Right kidney (tissue), 1 donor: ENCODE results near the gene LAMA5.

Source experiments
- DNase-seq: peaks from one replicate; pipeline ENCODE4 v3.0.0-alpha.2; 2016

The LAMA5 gene

DNA sequence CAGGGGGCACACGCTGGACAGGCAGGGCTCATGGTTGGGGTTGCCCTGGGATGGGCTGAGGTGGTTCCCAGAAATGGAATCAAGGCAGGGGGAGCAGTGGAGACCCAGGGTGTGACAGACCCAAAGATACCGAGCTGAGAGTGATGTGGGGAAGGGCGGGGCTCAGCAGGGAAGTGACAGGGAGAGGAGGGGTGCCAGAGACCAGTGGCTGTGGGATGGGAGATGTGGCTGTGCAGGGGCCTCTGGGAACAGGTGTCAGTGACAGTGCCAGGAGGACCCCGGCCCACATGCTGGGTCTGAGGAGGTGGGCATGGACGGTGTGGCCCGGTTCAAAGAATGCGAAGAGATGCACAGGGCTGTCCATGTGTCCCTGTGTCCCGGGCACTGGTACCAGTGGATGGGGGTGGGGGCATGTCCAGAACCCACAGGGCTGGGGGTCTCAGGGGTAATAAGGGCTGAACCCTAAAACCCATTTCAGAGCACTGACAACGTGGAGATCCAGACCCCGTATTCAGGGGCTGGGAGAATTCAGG lies 38.9 kb upstream of the LAMA5 start:
- no peak for DNase-seq

DNA sequence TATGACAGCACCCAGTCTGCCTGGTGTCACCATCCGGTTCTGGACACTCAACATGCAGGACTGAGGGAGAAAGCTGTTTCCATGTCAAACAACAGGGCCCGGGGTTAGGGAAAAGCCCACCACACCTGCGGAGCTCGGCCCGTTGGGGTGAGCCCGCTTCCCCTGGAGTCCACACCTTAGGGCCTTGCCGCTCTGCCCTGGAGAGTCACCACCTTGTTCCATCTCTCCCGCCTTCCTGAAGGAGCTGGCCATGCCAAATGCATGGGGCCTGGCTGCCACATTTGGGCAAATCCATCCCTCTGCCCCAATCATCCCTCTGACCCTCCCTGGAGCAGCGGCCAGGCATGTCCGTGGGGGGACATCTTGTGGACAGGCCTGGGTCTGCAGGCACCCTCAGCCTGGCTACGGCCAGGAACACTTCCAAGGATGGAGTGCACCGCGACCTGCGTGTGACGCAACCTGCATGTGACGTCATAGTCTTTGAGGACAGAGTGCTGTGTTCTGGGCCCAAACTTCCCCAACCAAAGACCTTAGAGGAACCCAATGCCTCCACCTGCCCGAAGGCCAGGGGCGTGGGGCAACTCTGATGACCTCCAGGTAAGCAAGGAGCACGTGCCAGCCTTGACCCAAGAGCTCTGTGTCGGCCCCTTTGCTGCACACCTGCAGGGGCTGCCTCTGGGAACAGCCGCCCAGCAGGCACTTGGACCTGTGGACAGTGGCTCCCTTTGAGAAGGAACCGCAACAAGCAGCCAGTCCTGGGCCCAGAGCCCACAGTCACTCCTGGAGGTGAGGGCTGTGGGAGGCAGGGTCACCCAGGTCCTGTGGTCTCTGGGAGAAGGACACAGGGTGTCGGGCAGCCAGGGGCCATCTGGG lies 38.2 kb upstream of the LAMA5 start:
- DNase-seq = no peak

DNA sequence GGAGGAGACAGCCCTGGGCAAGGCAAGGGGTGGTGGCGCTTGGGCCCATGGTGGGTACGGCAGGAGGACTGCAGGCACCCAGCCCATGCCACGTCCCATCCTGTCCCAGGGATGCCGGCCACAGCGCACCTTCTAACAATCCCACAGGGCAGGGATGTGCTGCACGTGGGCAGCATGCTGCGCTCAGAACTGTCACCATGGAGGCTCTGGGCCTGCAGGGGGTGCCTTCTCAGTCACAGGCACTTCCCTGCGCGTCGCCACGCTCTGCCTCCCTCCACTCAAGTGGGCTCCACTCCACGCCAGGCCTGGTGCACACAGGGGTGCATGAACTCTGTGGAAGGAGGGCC lies 37.6 kb upstream of the LAMA5 start:
- DNase-seq = no peak

DNA sequence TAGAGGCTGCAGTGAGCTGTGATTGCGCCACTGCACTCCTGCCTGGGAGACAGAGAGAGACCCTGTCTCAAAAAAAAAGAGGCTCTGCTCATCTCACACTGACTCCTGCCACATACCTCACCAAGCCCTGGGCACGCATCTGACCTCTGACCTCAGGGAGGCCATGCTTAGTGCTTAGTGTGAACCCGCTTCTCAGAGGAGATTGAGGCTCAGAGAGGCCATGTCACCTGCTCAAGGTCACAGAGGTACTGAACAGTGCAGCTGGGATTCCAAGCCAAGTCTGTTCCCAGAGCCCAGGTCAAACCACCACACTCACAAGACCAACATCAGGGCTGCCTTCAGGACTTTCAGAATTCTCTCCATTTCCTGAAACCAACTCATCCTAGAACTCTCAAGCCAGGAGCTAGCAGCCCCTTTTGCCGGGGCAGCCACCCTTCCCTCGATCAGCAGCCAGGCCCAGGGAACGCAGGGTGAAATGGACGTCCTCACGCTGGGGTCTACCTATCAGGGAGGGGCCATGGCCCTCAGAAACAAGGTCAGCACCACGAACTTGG lies 37.1 kb upstream of the LAMA5 start:
- no peak for DNase-seq

DNA sequence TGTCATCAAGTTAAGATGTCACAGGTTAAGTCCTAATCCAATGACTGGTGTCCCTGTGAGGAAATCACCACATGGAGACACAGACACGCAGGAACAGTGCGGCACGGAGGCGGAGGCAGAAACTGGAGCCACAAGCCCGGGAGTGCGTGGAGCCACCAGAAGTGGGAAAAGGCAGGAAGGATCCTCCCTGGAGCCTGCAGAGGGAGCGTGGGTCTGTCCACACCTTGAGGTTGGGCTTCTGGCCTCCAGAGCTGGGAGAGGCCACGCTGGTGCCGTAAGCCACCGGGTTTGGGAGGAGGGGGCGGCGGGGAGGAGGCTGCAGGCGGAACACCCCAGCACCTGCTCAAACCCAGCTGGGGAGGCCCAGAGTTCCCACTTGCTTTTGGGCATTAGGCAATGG lies 36.2 kb upstream of the LAMA5 start:
- DNase-seq = no peak

DNA sequence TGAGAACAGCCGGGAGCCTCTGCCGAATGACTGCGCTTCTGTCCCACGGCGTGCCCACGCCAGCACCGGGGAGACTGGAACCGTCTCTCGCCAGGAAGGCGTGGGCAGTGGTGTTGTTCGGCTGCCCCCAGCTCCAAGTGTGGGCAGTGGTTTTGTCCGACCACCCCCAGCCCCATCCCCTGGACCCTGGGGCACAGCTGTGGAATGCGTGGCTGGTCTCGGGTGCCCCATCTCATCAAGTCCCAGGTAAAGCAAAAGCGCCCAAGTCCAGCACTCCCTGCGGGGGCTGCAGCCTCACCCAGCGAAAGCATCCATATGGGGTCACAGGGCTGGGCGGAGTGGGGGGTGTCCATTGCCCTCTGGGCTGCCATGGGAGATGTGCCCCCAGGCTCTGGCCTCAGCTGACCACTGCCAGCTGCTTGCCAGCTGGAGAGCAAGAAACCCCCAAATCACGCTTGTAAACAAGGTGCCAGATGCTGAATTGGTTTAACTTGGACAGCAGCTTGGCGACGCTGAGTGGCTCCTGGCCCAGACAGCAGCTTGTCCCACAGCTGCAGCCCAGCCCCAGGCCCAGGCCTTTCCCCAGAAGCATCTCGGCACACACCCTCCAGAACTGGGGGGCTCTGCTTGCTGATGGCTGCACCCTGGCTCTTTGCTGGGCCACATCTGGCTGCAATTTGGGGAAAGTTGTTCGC lies 35.5 kb upstream of the LAMA5 start:
- no peak for DNase-seq

DNA sequence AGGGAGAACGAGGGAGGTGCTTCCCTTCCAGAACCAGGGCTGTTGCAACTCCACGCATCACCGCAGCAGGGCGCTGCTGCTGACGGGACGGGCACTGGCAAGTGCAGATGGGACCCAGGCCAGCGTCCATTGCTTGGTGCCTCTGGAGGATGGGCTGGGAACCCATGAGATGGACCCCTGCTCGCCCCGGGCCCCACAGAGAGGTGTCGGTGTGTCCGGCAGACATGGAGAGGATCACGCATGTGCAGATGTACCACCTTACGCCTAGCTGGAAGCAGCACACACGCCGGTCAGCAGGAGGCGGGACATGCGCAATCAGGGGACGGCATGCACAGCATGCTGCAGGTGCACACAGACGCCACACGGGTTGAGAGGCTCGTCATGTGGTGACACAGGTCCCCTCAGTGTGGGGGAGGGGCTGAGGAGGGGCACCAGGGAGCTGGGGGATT lies 34.2 kb upstream of the LAMA5 start:
- DNase-seq = no peak

DNA sequence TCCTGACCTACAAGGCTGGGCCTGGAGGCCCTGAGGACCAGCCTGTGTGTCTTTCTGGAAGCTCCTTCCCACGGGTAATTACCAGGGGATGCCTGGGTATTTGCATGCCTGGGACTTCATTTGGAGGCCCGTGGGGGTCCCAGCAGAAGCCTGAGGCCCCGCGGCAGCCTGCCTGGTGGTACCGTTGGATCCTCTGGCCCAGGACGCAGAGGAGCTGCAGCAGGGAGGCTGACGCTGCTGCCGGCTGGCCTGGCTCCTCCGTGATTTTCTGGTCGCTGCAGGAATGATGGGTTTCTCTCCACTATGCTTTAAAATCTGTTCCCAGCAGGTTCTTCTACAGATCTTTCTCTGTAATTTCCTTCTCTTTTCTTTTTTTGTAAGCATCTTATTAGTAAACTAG lies 33.4 kb upstream of the LAMA5 start:
- DNase-seq = no peak

DNA sequence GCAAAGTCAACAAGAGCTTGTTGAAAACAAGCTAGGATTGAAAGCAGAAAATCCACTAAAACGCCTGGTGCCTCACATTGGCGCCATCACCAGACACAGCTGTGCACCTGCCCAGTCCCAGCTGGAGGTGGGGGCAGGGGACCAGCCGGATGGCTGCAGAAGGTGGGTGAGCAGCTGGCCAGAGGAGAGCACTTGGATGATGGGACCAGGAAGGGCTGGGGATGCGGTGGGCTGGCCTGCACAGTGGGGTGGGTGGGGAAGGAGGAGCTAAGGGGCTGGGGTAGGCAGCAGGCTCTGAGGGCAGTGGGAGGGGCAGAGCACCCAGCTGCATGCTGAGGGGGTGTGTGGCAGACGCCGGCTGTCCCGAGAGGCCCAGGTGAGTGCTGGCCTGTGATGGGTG lies 32.9 kb upstream of the LAMA5 start:
- DNase-seq = no peak

DNA sequence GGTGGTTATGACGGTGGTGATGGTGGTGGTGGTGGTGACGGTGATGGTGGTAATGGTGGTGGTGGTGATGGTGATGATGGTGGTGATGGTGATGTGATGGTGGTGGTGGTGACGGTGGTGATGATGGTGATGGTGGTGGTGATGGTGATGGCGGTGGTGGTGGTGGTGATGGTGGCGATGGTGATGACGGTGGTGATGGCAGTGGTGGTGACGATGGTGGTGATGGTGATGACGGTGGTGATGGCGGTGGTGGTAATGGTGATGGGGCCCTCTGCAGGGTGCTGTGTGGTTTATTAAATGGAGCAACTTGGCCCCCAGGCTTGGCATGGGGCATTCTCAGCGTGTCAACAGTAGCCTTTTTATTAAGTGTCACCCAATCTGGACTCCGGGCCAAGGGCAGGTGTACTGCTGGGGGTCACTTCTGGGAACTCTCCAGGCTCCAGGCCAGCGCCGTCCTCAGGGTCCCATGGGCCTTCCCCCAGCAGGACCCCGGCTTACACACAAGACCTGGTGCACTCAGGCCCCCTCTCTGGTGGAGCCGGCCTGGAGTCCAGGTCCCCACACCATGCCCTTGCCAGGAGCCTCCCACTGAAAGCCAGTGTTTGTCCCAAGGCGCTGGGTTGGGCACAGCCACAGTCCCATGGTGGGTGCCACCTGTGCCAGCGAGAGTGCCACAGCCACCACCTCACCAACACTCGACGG lies 31.2 kb upstream of the LAMA5 start:
- DNase-seq = no peak

DNA sequence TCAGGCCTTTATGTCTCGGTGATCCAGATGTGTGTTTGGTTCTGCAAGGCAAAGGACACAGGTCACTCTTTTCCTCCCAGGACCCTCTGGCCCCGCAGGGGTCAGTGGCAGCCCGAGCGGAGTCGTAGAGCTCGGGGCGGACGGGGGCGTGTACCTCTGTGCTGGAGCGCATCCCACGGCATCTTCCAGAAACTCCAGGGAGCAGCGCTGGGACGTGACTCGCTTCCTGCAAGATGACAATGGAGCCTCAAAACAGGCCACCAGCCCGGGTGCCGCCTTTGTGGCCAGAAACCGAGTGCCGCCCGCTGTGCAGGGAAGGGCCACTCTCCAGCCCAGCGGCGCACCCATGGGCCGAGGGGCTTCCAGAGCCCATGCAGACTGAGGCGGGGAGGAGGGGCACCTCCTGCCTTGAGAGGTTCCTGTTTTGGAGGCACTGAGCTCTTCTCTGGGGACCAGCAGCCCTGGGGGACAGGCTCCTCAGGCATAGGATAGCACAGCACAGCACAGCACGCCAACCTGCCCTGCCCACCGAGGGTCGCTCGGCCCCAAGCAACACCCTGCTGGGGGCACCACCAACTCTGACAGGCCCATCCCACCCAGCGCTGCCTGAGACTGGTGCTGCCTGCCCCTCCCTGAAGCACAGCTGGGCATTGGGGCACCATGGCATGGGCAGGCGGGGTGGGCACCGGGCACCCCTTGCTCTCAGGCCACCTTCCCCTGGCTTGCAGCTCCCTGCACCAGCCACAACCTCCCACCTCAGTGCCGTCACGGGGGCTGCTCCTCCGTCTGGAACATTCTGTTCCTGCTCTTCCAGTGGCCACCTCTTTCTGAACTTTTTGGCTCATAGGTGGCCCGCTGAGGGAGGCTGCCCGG lies 29.5 kb upstream of the LAMA5 start:
- DNase-seq = no peak

DNA sequence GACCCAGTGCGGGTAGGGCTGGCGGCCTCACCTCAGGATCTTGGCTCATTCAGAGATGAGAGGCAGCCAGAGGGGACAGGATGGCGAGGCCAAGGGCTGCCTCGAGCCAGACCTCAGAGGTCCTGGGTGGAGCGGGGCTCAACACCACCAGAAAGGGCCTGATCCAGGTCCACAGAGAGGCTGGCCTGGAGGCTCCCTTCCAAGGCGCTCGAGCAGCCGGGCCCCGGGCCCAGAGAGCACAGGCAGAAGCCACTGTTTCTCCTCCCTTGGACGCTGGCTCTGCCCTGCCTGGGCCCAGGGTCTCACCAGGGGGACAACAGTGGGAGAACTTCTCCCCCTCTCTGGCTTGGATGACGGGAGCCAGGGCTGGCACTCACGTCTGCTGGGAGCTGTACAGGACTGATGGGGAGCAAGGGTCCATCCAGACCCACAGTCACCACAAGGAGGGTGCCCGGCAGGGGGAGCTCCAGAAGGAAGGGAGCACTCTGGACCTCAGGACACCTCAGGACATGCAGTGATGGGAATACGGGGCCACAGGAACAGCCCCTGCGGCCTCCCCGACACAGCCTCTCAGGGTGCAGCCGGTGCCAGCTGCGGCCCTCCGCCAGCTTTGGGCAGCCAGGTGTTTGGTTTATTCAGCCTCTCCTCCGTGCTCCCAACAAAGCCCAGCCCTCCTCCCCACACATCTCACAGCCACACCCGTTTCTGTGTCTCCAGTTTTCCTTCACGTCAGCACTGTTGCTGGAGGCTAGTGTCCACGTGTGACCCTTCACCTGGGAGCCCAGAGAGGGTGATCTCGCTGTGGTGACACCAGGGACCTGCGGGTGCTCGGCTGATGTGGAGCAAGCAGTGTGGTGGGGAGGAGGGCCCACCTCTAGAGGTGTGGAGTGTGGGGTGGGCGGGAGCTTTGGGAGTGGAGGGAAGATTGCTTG lies 28.5 kb upstream of the LAMA5 start:
- no peak for DNase-seq

DNA sequence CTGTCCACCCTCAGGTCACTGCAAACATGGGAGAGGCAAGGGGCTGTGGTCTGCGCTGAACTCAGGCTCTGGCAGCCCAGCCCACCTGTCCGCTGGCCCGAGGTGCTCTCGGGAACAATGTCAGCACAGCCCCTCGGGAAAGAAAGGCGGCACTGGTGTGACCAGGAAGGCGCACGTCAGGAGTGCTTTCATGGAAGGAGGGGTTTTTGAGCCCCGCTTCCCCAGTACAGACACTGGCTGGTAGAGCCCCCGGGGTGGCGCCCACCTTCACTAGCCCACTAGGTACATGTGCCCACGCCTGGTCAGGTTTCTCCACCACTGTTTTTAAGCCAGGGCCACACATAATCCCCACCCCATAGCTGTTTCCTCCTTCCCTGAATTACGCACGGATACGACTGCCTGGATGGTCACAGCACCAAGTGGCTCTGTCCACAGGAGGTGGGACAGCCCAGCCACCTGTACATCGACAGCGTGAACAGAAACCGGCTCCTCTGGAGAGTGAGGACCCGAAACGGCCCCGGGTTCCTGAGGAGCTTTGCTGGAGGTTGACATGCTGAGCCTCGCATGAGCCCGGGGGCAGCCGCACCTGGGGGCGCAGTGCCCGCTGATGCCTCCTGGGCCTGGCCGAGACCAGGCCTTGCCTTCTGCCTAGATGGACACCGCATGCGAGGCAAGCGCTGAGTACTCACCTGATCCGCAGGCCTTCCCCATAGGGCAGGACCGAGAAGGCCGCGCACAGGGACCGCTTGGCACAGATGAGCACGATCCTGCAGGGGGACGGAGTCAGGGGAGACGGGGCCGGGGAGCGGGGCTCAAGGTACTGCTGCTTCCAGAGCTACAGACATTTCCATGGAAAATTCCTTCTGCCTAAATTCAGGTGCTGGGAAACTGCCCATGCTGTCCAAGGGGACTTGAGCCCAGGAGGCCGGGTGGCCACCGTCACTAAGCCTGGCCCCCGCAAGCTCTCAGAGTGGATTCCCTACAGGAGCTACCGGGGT lies 27.4 kb upstream of the LAMA5 start:
- DNase-seq = no peak

DNA sequence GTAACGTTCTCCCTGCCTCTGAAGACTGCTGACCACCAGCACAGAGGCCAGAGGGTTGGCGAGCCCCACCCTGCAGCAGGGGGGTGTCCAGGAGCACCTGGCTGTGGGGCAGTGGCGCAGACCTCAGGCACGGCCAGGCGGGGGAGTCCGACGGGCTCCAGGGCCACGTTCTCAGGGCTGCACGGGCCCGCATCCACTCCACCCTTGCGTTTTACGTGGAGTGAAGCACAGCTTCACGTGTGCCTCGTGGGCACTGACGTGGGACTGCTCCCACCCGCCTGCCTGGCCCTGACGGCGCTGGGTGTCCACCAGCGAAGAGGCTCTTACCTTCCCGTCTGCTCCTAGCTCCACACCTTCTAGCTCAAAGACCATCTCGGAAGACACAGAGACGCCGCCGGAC lies 26.7 kb upstream of the LAMA5 start:
- no peak for DNase-seq

DNA sequence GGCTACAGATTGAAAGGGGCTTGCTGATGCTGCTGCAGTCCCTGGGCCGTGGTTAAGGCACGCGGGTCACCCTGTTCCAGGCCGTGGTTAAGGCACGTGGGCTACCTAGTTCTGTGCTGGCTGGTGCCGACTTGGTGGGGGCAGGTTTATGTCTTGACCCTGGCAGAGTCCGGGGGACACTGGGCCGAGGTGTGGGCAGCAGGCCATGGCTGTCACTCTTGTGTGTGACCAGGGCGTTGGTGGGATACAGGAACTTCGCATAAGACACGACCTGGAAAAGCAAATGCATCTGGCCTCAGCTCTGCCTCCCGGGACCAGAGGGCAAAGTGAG lies 26.2 kb upstream of the LAMA5 start:
- no peak for DNase-seq

DNA sequence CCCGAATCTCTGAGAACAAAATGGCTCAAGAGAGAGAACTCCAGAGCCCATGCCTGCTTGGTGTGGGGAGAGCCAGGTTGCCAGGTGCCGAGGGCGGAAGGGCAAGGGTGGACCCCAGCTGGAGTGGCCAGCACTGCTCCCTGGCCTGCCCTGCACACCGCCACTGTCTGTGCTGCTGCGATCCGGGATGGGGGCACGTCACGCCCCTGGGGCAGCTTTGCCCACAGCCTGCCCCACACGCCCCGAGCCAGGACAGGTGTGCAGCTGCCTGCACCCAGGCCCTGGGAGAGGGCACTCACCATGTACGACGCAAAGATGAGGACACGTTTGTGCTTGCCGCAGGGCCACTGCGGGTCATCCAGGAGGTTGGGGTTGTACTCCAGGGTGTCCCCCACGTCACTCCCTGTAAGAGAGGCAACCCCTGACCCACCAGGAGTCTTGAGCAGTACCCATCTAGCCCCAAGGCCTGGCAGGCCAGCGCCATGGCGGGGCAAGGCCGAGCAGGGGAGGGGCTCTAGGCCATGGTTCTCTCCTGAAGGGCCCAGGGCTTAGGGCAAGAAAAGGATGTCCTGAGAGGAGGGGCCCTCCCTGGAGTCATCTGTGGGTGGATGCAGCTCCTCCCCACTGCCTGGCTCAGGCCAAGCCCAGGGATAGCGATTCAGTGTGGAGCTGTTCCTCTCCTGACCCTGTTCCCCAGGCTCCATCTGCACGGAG lies 25.7 kb upstream of the LAMA5 start:
- DNase-seq = no peak

DNA sequence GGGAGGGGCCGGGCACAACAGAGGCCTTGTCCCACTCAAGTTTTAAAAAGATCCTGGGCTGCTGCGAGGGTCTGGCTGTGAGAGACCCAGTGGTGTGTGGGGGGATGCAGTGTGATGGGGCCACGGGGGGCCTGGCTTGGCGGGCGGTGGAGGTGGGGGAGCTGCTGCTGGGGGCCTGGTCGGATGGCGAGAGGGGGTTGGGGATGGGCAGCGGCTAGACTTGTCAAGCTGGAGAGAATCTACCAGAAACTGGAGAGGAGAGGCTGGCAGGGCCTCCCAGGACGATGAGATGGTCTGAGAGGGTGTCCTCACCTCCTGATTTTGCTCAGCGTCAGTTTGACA lies 24.9 kb upstream of the LAMA5 start:
- no peak for DNase-seq

DNA sequence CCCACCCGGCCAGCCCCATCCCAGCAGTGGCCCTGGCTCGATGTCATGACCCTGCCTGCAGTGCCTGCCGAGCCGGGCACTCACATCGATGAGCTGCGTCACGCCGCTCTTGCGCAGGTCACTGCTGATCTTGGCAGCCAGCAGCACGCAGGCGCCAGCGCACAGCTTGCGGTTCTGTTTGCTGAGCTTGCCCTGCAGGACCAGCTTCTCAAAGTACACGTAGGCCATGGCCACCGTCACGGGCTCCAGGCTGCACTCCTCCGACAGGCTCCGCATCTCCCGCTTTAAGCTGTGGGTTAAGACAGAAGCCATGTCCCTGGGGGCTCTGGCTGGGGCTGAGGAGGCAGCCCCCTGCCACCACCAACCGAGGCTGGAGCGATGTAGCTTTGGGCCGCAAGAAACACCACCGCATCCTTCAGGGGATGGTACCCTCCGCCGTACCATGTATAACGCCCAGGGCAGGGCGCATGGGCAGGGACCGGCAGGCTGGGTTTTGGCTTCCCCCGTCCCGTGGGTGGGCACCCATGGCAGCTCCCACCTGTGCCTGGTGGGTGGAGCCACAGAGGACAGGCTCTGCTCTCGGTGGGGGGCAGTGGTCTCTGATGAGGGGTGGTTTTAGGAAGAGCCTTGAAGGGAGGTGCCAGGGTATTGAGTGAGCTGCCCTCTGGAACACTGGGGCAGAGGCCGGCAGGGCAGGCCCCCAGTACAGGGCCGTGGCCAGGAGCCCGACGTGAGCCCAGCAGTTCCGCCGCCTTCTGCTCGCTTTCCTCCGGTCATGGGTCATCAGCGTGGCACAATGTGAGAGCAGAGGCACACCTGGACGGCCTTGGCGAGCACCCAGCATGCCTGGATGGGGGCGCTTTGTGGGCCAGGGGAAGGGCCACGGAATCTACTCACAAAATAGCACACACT lies 24.3 kb upstream of the LAMA5 start:
- no peak for DNase-seq
